ENCODE results near the gene RASSF4.

- TF ChIP-seq GATA3 (IDR thresholded peaks at IDR 0.05; ENCODE audit: low read depth, low read length) = no peak
- no peak for TF ChIP-seq GATA2 (IDR thresholded peaks at IDR 0.05; ENCODE audit: low read depth, low read length)
These were observed 35.3 kb downstream of the RASSF4 start for GRCh38 chr10:44994752-44995530.

All from SH-SY5Y (cell line).